ENCODE data around the gene RET. TPM values are rescaled to one million over a fixed set of nuclear protein-coding genes. Genes with fewer than 3 reads are reported as not detected.

The RET gene
- total RNA-seq, 1 experiment from 2014 or later: not detected

- Histone ChIP-seq H3K27me3 (replicated peaks; ENCODE audit: control insufficient read depth, insufficient read depth, low read length) (no peaks in the 10 kb centered on the region), H3K4me3 (ENCODE audit: low read depth, low read length) (no peak overlapping the region), H3K36me3 (ENCODE audit: control insufficient read depth, insufficient read depth, low read length) (no peaks in the 10 kb centered on the region), H3K4me1 (no peaks in the 10 kb centered on the region), H3K9me3 (no peaks in the 10 kb centered on the region)
- BruUV-seq (replicated peaks): no TSS peak
- CTCF ChIA-PET: no interaction called here
- intact Hi-C loops (cut with micrococcal nuclease; ENCODE audit: unreplicated experiment): no loop called here
- no peak overlapping the region for H3K27ac Mint-ChIP-seq (ENCODE audit: unreplicated experiment)
- H3K4me3 Mint-ChIP-seq (ENCODE audit: unreplicated experiment): no peak overlapping the region
- no peaks in the 10 kb centered on the region for H3K36me3 Mint-ChIP-seq (ENCODE audit: insufficient read depth, unreplicated experiment)
- H3K27me3 Mint-ChIP-seq (ENCODE audit: insufficient read depth, unreplicated experiment): peaks cover 5% of the 10 kb centered on the region
- POLR2A ChIA-PET: no interaction called here
- H3K9me3 Mint-ChIP-seq (ENCODE audit: unreplicated experiment): no peaks in the 10 kb centered on the region
- no peak for DNase-seq
- no peak for TF ChIP-seq CTCF (IDR thresholded peaks at IDR 0.05; ENCODE audit: insufficient read depth in 1 of 2, low read depth in 1 of 2, low read length in 1 of 2, severe bottlenecking in 1 of 2, unreplicated experiment in 1 of 2)
- H3K4me1 Mint-ChIP-seq (ENCODE audit: low read depth, unreplicated experiment): no peaks in the 10 kb centered on the region
These were observed 39.2 kb downstream of the RET start for GRCh38 chr10:43115881-43116595.

GRCh38 chr10:43116596-43116995 lies 39.7 kb downstream of the RET start:
- BruUV-seq (replicated peaks): no TSS peak
- no peaks in the 10 kb centered on the region for H3K36me3 ChIP-seq (ENCODE audit: control insufficient read depth, insufficient read depth, low read length)
- DNase-seq: no peak
- H3K27ac Mint-ChIP-seq (ENCODE audit: unreplicated experiment): no peak overlapping the region
- H3K4me1 Mint-ChIP-seq (ENCODE audit: low read depth, unreplicated experiment): no peaks in the 10 kb centered on the region
- no peak overlapping the region for H3K4me3 Mint-ChIP-seq (ENCODE audit: unreplicated experiment)
- CTCF ChIA-PET: no interaction called here
- H3K27me3 Mint-ChIP-seq (ENCODE audit: insufficient read depth, unreplicated experiment): peaks cover 5% of the 10 kb centered on the region
- POLR2A ChIA-PET: no interaction called here
- intact Hi-C loops (cut with micrococcal nuclease; ENCODE audit: unreplicated experiment): no loop called here
- TF ChIP-seq CTCF (IDR thresholded peaks at IDR 0.05; ENCODE audit: insufficient read depth in 1 of 2, low read depth in 1 of 2, low read length in 1 of 2, severe bottlenecking in 1 of 2, unreplicated experiment in 1 of 2): no peak
- H3K9me3 Mint-ChIP-seq (ENCODE audit: unreplicated experiment): no peaks in the 10 kb centered on the region
- no peaks in the 10 kb centered on the region for H3K4me1 ChIP-seq
- no peaks in the 10 kb centered on the region for H3K36me3 Mint-ChIP-seq (ENCODE audit: insufficient read depth, unreplicated experiment)
- no peak overlapping the region for H3K4me3 ChIP-seq (ENCODE audit: low read depth, low read length)
- no peaks in the 10 kb centered on the region for H3K27me3 ChIP-seq (replicated peaks; ENCODE audit: control insufficient read depth, insufficient read depth, low read length)
- H3K9me3 ChIP-seq: no peaks in the 10 kb centered on the region

- no peak overlapping the region for H3K4me3 ChIP-seq (ENCODE audit: low read depth, low read length)
- no peaks in the 10 kb centered on the region for H3K36me3 ChIP-seq (ENCODE audit: control insufficient read depth, insufficient read depth, low read length)
- no TSS peak for BruUV-seq (replicated peaks)
- POLR2A ChIA-PET: no interaction called here
- no peak for TF ChIP-seq CTCF (IDR thresholded peaks at IDR 0.05; ENCODE audit: insufficient read depth in 1 of 2, low read depth in 1 of 2, low read length in 1 of 2, severe bottlenecking in 1 of 2, unreplicated experiment in 1 of 2)
- H3K9me3 ChIP-seq: no peaks in the 10 kb centered on the region
- Mint-ChIP-seq H3K27ac (ENCODE audit: unreplicated experiment) (no peak overlapping the region), H3K4me1 (ENCODE audit: low read depth, unreplicated experiment) (no peaks in the 10 kb centered on the region), H3K27me3 (ENCODE audit: insufficient read depth, unreplicated experiment) (peaks cover 5% of the 10 kb centered on the region), H3K9me3 (ENCODE audit: unreplicated experiment) (no peaks in the 10 kb centered on the region), H3K4me3 (ENCODE audit: unreplicated experiment) (no peak overlapping the region), H3K36me3 (ENCODE audit: insufficient read depth, unreplicated experiment) (no peaks in the 10 kb centered on the region)
- H3K4me1 ChIP-seq: no peaks in the 10 kb centered on the region
- CTCF ChIA-PET: no interaction called here
- peak in 1 of 2 experiments; percentile 34 for DNase-seq
- intact Hi-C loops (cut with micrococcal nuclease; ENCODE audit: unreplicated experiment): no loop called here
- no peaks in the 10 kb centered on the region for H3K27me3 ChIP-seq (replicated peaks; ENCODE audit: control insufficient read depth, insufficient read depth, low read length)
These were observed 40.3 kb downstream of the RET start for GRCh38 chr10:43117031-43117776.
